ENCODE results near the gene PTPRG. TPM values are rescaled to one million over a fixed set of nuclear protein-coding genes. Genes with fewer than 3 reads are reported as not detected.

The PTPRG gene
- total RNA-seq, 1 donor: 148 TPM

DNA sequence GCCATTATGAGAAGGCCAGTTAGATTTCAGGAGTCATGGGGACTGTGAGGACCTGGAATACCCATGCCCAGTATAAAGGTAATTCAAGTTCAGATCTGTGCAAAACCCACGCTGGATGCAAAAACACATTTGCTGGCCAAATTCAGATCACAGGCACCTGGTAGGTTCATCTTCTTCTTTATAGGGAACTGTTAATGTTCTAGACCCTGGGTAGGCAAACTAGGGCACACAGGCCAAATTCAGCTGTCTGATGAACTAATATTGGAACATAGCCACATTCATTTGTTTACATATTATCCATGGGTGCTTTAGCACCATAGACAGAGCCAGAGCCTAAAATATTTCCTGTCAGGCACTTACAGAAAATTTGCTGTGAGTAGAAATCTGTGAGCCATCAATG, 241.4 kb downstream of the PTPRG start:
- H2AFZ ChIP-seq (ENCODE audit: low read length): no peak overlapping the region
- no peak for DNase-seq (ENCODE audit: insufficient read length, low spot score, missing footprints)
- H3K4me2 ChIP-seq (ENCODE audit: insufficient read depth, low read length): no peak overlapping the region
- H3K27me3 ChIP-seq (ENCODE audit: insufficient read depth, low read length): no peaks in the 10 kb centered on the region
- H3K27ac ChIP-seq (ENCODE audit: low read depth, low read length): no peak overlapping the region
- H3K79me2 ChIP-seq (ENCODE audit: insufficient read depth, low read length): peaks cover 14% of the 10 kb centered on the region
- TF ChIP-seq, protein P1, sequence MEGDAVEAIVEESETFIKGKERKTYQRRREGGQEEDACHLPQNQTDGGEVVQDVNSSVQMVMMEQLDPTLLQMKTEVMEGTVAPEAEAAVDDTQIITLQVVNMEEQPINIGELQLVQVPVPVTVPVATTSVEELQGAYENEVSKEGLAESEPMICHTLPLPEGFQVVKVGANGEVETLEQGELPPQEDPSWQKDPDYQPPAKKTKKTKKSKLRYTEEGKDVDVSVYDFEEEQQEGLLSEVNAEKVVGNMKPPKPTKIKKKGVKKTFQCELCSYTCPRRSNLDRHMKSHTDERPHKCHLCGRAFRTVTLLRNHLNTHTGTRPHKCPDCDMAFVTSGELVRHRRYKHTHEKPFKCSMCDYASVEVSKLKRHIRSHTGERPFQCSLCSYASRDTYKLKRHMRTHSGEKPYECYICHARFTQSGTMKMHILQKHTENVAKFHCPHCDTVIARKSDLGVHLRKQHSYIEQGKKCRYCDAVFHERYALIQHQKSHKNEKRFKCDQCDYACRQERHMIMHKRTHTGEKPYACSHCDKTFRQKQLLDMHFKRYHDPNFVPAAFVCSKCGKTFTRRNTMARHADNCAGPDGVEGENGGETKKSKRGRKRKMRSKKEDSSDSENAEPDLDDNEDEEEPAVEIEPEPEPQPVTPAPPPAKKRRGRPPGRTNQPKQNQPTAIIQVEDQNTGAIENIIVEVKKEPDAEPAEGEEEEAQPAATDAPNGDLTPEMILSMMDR (IDR thresholded peaks at IDR 0.05; ENCODE audit: extremely low read depth, low read depth, low read length): no peak
- no peaks in the 10 kb centered on the region for H3K36me3 ChIP-seq (ENCODE audit: insufficient read depth, low read length)
- peaks cover 4% of the 10 kb centered on the region for H4K20me1 ChIP-seq (ENCODE audit: insufficient read depth, low read length)
- H3K4me3 ChIP-seq (ENCODE audit: insufficient read depth, low read length): no peak overlapping the region
- no peaks in the 10 kb centered on the region for H3K9me3 ChIP-seq (ENCODE audit: low read depth, low read length)
- H3K4me1 ChIP-seq (ENCODE audit: insufficient read depth, low read length): peaks cover 7% of the 10 kb centered on the region

DNA sequence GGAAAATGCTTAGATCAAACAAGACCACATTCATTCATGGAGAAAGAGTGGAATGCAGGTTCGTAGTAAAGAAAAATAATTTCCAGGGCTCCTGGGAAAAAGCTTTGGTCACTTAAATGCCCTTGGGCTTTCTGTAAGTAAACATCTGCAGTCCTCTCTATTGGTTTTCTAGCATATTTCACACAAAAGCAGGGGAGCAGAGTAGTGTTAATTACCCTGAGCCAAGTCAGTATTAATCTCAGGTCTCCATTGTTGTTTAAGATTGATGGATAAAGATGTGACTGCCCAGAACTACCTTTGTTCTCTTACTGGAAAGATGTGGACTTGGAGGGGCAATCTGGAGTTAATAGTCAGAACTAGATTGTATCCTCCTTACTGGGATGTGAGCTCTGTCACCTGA, 242.6 kb downstream of the PTPRG start:
- Histone ChIP-seq H3K4me3 (ENCODE audit: insufficient read depth, low read length) (no peak overlapping the region), H4K20me1 (ENCODE audit: insufficient read depth, low read length) (peaks cover 4% of the 10 kb centered on the region), H3K27me3 (ENCODE audit: insufficient read depth, low read length) (no peaks in the 10 kb centered on the region), H3K9me3 (ENCODE audit: low read depth, low read length) (no peaks in the 10 kb centered on the region), H3K79me2 (ENCODE audit: insufficient read depth, low read length) (peaks cover 11% of the 10 kb centered on the region), H3K4me2 (ENCODE audit: insufficient read depth, low read length) (no peak overlapping the region), H3K4me1 (ENCODE audit: insufficient read depth, low read length) (peaks cover 15% of the 10 kb centered on the region), H3K27ac (ENCODE audit: low read depth, low read length) (no peak overlapping the region), H2AFZ (ENCODE audit: low read length) (no peak overlapping the region), H3K36me3 (ENCODE audit: insufficient read depth, low read length) (no peaks in the 10 kb centered on the region)
- TF ChIP-seq, protein P1 (IDR thresholded peaks at IDR 0.05; ENCODE audit: extremely low read depth, low read depth, low read length): no peak
- no peak for DNase-seq (ENCODE audit: insufficient read length, low spot score, missing footprints)

DNA sequence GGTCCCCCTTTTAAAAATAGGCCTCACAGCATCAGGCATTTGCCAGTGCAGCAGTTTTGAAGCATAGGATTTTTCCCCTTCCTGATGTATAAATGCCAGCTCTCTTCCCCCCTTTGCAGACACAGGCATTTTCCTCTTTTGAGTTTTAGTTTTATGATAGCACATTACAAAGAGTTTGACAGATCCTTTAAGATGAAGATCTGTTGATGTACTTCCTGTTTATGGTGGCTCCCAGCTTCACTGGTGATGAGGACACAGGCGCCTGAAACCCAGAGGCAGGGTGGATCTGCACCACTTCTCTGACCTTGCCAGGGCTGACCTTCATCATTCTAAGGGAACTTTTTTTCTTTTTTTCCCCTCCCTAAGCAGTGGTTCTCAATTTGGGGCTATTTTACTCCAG, 243.4 kb downstream of the PTPRG start:
- Histone ChIP-seq H3K4me3 (ENCODE audit: insufficient read depth, low read length) (no peak overlapping the region), H3K4me2 (ENCODE audit: insufficient read depth, low read length) (no peak overlapping the region), H3K79me2 (ENCODE audit: insufficient read depth, low read length) (peaks cover 9% of the 10 kb centered on the region), H3K27ac (ENCODE audit: low read depth, low read length) (no peak overlapping the region), H3K27me3 (ENCODE audit: insufficient read depth, low read length) (no peaks in the 10 kb centered on the region), H2AFZ (ENCODE audit: low read length) (no peak overlapping the region), H3K9me3 (ENCODE audit: low read depth, low read length) (no peaks in the 10 kb centered on the region), H3K4me1 (ENCODE audit: insufficient read depth, low read length) (peaks cover 15% of the 10 kb centered on the region), H4K20me1 (ENCODE audit: insufficient read depth, low read length) (peaks cover 4% of the 10 kb centered on the region), H3K36me3 (ENCODE audit: insufficient read depth, low read length) (no peaks in the 10 kb centered on the region)
- no peak for DNase-seq (ENCODE audit: insufficient read length, low spot score, missing footprints)
- TF ChIP-seq, protein P1 (IDR thresholded peaks at IDR 0.05; ENCODE audit: extremely low read depth, low read depth, low read length): no peak

DNA sequence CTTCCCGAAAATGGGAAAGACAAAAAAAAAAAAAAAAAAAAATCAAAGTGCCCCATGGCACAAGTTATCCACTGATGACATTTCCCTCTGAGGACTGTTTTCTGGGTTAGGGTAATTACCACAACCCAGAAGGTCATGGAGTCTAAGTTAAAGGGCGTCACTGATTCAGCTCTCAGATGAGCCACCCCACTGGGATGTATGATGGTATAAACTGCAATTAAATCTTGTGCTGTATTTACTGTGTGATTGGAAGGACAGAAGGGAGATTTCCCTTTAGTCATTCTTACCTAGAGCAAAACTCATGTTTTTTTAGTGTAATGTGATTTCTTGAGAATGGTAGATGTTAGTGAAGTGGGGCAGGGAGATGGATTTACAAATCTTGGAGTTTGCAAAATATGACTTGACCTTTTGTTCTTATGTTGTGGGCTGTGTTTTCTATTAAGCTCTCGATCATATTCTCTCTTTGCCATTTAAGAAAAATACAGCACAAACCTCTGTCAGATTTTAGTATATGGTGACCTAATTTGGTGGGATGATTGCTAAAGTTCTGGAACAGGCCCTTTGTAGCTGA, 244.2 kb downstream of the PTPRG start:
- H3K9me3 ChIP-seq (ENCODE audit: low read depth, low read length): no peaks in the 10 kb centered on the region

More for the DNA sequence above, 244.2 kb downstream of the PTPRG start:
- no peak overlapping the region for H3K4me3 ChIP-seq (ENCODE audit: insufficient read depth, low read length)
- H3K27me3 ChIP-seq (ENCODE audit: insufficient read depth, low read length): no peaks in the 10 kb centered on the region
- peaks cover 12% of the 10 kb centered on the region for H3K79me2 ChIP-seq (ENCODE audit: insufficient read depth, low read length)
- TF ChIP-seq, protein P1 (IDR thresholded peaks at IDR 0.05; ENCODE audit: extremely low read depth, low read depth, low read length): no peak
- H4K20me1 ChIP-seq (ENCODE audit: insufficient read depth, low read length): peaks cover 4% of the 10 kb centered on the region
- no peak overlapping the region for H3K4me2 ChIP-seq (ENCODE audit: insufficient read depth, low read length)
- peaks cover 15% of the 10 kb centered on the region for H3K4me1 ChIP-seq (ENCODE audit: insufficient read depth, low read length)
- H3K36me3 ChIP-seq (ENCODE audit: insufficient read depth, low read length): no peaks in the 10 kb centered on the region
- no peak overlapping the region for H3K27ac ChIP-seq (ENCODE audit: low read depth, low read length)
- DNase-seq (ENCODE audit: insufficient read length, low spot score, missing footprints): no peak
- no peak overlapping the region for H2AFZ ChIP-seq (ENCODE audit: low read length)

Measured in osteoblast (primary cell).